Nephron progenitor cell (in vitro differentiated cells): Measurements from ENCODE around the gene ATM.
A peak's percentile ranks its signal among the peaks of the same experiment; 100 is the strongest.
"Not testable (repeated sequence)": the region's sequence is repeated elsewhere in the genome, so short reads cannot be mapped to it uniquely, and the experiment has no call there.

Experiments
- DNase-seq: peaks from one replicate; pipeline ENCODE4 v3.0.0; 2021
- H3K27ac Mint-ChIP-seq: 2 replicates; pipeline ENCODE4 v1.8.0; 2021; ENCODE audit warnings: mild to moderate bottlenecking, moderate library complexity, mixed read lengths
- H3K27me3 Mint-ChIP-seq: 2 replicates; pipeline ENCODE4 v1.8.0; 2021; ENCODE audit warnings: mild to moderate bottlenecking, low read depth, mixed read lengths; ENCODE audit not compliant: poor library complexity
- H3K36me3 Mint-ChIP-seq: 2 replicates; pipeline ENCODE4 v1.8.0; 2021; ENCODE audit warnings: low read depth, mixed read lengths
- H3K4me1 Mint-ChIP-seq: 2 replicates; pipeline ENCODE4 v1.8.0; 2021; ENCODE audit warnings: mixed read lengths
- H3K4me3 Mint-ChIP-seq: 2 replicates; pipeline ENCODE4 v1.8.0; 2021; ENCODE audit warnings: mild to moderate bottlenecking, moderate library complexity, mixed read lengths
- H3K9me3 Mint-ChIP-seq: 2 replicates; pipeline ENCODE4 v1.8.0; 2021; ENCODE audit warnings: mild to moderate bottlenecking, moderate library complexity, mixed read lengths
- CTCF ChIP-seq: fragments of 200-600 bp; sonication (generic); IDR thresholded peaks from 2 replicates; pipeline ENCODE4 v1.5.0; 2021; ENCODE audit warnings: antibody characterized with exemption

The ATM gene

GRCh38 chr11:108246308-108246707 lies 23.4 kb downstream of the ATM start:
- Mint-ChIP-seq H3K4me3 (no peak overlapping the region), H3K4me1 (no peaks in the 10 kb centered on the region), H3K9me3 (no peaks in the 10 kb centered on the region), H3K27ac (no peak overlapping the region), H3K36me3 (peaks cover 56% of the 10 kb centered on the region), H3K27me3 (no peaks in the 10 kb centered on the region)
- DNase-seq, result no peak
- no peak for TF ChIP-seq CTCF

DNA sequence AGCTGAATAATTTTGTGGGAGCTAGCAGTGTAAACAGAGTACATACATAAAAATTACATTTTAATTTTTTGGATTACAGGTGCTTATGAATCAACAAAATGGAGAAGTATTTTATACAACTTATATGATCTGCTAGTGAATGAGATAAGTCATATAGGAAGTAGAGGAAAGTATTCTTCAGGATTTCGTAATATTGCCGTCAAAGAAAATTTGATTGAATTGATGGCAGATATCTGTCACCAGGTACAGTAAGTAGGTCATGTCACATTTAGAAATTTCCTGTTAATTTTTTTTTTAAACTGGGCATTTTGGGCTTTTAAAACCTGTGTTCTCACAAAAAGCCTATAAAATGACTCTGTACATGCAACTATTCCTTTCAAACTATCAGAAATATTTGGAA lies 24.0 kb downstream of the ATM start:
- H3K4me3 Mint-ChIP-seq, result no peak overlapping the region
- H3K27ac Mint-ChIP-seq, result no peak overlapping the region
- peaks cover 59% of the 10 kb centered on the region for H3K36me3 Mint-ChIP-seq
- no peaks in the 10 kb centered on the region for H3K9me3 Mint-ChIP-seq
- H3K27me3 Mint-ChIP-seq, result no peaks in the 10 kb centered on the region
- no peak for DNase-seq
- no peak for TF ChIP-seq CTCF
- no peaks in the 10 kb centered on the region for H3K4me1 Mint-ChIP-seq

- peaks cover 76% of the 10 kb centered on the region for H3K36me3 Mint-ChIP-seq
Observed at GRCh38 chr11:108253176-108253575, 30.3 kb downstream of the ATM start.

DNA sequence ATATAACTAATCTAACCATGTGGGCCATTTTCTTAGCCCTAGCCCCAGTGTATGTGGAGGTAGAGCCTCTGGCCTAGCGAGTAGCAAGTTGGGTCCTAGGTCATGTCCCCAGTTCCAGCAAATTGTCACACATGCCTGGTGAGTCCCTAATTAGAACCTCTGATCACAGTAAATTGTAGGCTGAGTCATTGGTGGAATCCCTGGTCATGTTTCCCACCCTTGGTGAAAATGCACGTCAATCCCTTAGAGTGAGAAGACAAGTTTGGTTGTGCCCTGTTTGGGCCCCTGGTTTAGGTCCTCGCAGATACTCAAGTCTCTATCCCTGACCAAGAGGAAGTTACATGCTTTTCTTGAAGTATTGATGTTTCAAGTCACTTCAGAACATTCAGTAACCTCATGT lies 46.7 kb downstream of the ATM start:
- TF ChIP-seq CTCF, result no peak
- Mint-ChIP-seq H3K36me3 (peaks cover 63% of the 10 kb centered on the region), H3K9me3 (peaks cover 20% of the 10 kb centered on the region), H3K27me3 (no peaks in the 10 kb centered on the region), H3K4me3 (no peak overlapping the region), H3K4me1 (no peaks in the 10 kb centered on the region), H3K27ac (peak overlapping the region; percentile 78)
- DNase-seq, result no peak

More at GRCh38 chr11:108253176-108253575, 30.3 kb downstream of the ATM start:
- Mint-ChIP-seq H3K27me3 (no peaks in the 10 kb centered on the region), H3K4me1 (no peaks in the 10 kb centered on the region), H3K9me3 (peaks cover 5% of the 10 kb centered on the region), H3K27ac (no peak overlapping the region), H3K4me3 (no peak overlapping the region)
- no peak for TF ChIP-seq CTCF
- no peak for DNase-seq

- H3K27me3 Mint-ChIP-seq, H3K4me3 Mint-ChIP-seq, H3K27ac Mint-ChIP-seq: not testable (repeated sequence)
- Mint-ChIP-seq H3K4me1 (peaks cover 21% of the 10 kb centered on the region), H3K36me3 (peaks cover 79% of the 10 kb centered on the region), H3K9me3 (peaks cover 40% of the 10 kb centered on the region)
- DNase-seq, result peak; percentile 8
Observed at GRCh38 chr11:108276985-108277616, 54.2 kb downstream of the ATM start.

DNA sequence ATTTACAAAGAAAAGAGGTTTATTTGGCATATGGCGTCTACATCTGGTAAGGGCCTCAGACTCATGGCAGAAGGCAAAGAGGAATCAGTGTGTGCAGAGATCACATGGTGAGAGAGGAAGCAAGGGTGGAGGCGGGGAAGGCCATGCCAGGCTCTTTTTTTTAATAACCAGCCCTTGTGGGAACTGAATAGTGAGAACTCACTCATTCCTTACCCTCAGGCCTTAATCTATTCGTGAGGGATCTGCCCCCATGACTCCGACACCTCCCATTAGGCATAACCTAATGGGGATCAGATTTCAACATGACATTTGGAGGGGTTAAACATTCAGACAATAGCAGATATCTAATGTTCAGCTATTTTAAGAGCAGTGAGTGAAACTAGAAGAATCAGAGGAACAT lies 55.7 kb downstream of the ATM start:
- peaks cover 64% of the 10 kb centered on the region for H3K36me3 Mint-ChIP-seq
- no peak for TF ChIP-seq CTCF
- peaks cover 21% of the 10 kb centered on the region for H3K4me1 Mint-ChIP-seq
- H3K9me3 Mint-ChIP-seq, result peaks cover 32% of the 10 kb centered on the region
- no peak overlapping the region for H3K4me3 Mint-ChIP-seq
- no peaks in the 10 kb centered on the region for H3K27me3 Mint-ChIP-seq
- peak overlapping the region; percentile 87 for H3K27ac Mint-ChIP-seq
- no peak for DNase-seq
